Measurements from ENCODE around the gene MRPL54. TPM values are rescaled to one million over a fixed set of nuclear protein-coding genes. Genes with fewer than 3 reads are reported as not detected.

Gene MRPL54
- polyA plus RNA-seq, 1 donor (not counting 4 experiments of a cell fraction or from before 2014, with no cell fraction given) = 27.0 TPM

- Histone ChIP-seq H2AFZ (ENCODE audit: control insufficient read depth, low read length) (no peak overlapping the region), H3K27ac (ENCODE audit: control insufficient read depth, insufficient read depth, low read length) (no peak overlapping the region), H3K4me3 (ENCODE audit: control insufficient read depth in 2 of 3, extremely low read depth in 1 of 3, insufficient read depth in 2 of 3, low read depth in 1 of 3, low read length in 3 of 3) (peak overlapping the region in 1 of 3 experiments; percentile 12), H3K79me2 (ENCODE audit: control insufficient read depth, insufficient read depth, low read length) (no peaks in the 10 kb centered on the region), H3K9me1 (ENCODE audit: control insufficient read depth, extremely low read depth, insufficient read depth, low read length) (no peaks in the 10 kb centered on the region), H3K27me3 (ENCODE audit: control insufficient read depth, extremely low read depth, insufficient read depth, low read length) (peaks cover 42% of the 10 kb centered on the region), H3K9me3 (ENCODE audit: control insufficient read depth, low read depth, low read length) (peaks cover 6% of the 10 kb centered on the region), H4K20me1 (ENCODE audit: control insufficient read depth, extremely low read depth, insufficient read depth, low read length) (no peaks in the 10 kb centered on the region), H3K36me3 (ENCODE audit: control insufficient read depth in 2 of 2, extremely low read depth in 1 of 2, insufficient read depth in 2 of 2, low read length in 2 of 2) (no peaks in the 10 kb centered on the region), H3K4me2 (ENCODE audit: control insufficient read depth, extremely low read depth, insufficient read depth, low read depth, low read length) (no peak overlapping the region), H3K9ac (ENCODE audit: control insufficient read depth, extremely low read depth, insufficient read depth, low read length) (no peak overlapping the region), H3K4me1 (ENCODE audit: control insufficient read depth, extremely low read depth, insufficient read depth, low read length) (no peaks in the 10 kb centered on the region)
- FAIRE-seq (no peak), DNase-seq (ENCODE audit: low read depth, low spot score) (no peak)
- TF ChIP-seq CTCF (optimal IDR thresholded peaks at IDR 0.05 in 1 of 3, IDR thresholded peaks at IDR 0.05 in 1 of 3, conservative IDR thresholded peaks at IDR 0.05 in 1 of 3; ENCODE audit: extremely low read depth in 1 of 3, insufficient read depth in 2 of 3, low read length in 3 of 3) (no peak), EZH2 (IDR thresholded peaks at IDR 0.05; ENCODE audit: low read length) (no peak)
- dilution Hi-C loops (cut with MboI; ENCODE audit: extremely low pct_ligation_motif_present, low sequenced_read_pairs) = no loop called here
Measured at GRCh38 chr19:3785451-3785937, 23.0 kb downstream of the MRPL54 start.

DNA sequence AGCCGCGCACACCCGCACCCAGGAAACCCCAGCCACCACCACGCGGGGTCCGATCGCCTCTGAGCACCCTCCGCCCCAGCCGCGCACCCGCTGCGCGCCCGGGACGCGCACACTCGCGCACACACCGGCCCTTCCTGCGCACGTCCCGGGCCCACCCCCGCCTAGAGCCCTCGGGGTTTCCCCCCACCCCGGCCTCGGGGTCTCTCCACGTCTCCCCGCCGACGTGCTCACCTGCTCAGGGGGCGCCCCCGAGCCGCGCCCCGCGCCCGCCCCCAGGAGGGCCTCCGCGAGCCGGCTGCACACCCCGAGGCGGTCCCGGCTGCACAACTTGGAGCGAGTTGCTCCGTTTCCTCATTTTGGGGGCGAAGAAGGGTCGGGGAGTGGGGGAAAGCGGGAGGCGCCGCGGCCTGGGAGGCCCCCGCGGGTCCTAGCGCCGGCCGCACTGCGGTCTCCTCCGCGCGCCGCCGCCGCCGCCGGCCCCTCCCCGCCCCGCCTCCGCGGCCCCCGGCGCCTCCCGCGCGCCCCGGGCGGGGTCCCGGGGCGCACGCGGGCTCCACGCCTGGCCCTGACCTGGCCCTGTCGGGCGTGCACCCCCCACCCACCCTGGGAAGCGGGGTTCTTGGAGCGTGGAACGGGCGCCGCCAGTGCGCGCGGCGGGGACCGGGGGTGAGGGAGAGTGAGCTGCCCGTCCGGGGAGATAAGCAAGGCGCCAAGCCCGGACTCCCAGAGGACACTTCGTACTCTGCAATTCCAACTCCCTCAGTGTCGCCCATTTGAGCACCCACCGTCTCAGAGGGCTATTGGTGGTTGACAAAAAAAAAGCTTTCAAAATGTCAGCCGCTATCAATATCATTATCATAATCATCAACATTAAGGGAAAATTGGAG lies 23.7 kb downstream of the MRPL54 start, which contains the start of gene MATK:
Gene MATK, minus strand, starts transcription at position 444 of the 887 bp plus-strand sequence. CDS start 1,246 bp downstream, outside the sequence.
- no peak within 1 kb of the TSS for H2AFZ ChIP-seq (ENCODE audit: control insufficient read depth, low read length)
- no peak within 1 kb of the TSS for H3K4me2 ChIP-seq (ENCODE audit: control insufficient read depth, extremely low read depth, insufficient read depth, low read depth, low read length)
- DNase-seq (ENCODE audit: low read depth, low spot score) = no peak
- no peaks in the 10 kb centered on the region for H3K79me2 ChIP-seq (ENCODE audit: control insufficient read depth, insufficient read depth, low read length)
- peak within 1 kb of the TSS in 1 of 3 experiments; percentile 12 for H3K4me3 ChIP-seq (ENCODE audit: control insufficient read depth in 2 of 3, extremely low read depth in 1 of 3, insufficient read depth in 2 of 3, low read depth in 1 of 3, low read length in 3 of 3)
- peaks cover 45% of the 10 kb centered on the region for H3K27me3 ChIP-seq (ENCODE audit: control insufficient read depth, extremely low read depth, insufficient read depth, low read length)
- H3K4me1 ChIP-seq (ENCODE audit: control insufficient read depth, extremely low read depth, insufficient read depth, low read length) = no peaks in the 10 kb centered on the region
- FAIRE-seq = no peak
- no peak for TF ChIP-seq CTCF (optimal IDR thresholded peaks at IDR 0.05 in 1 of 3, IDR thresholded peaks at IDR 0.05 in 1 of 3, conservative IDR thresholded peaks at IDR 0.05 in 1 of 3; ENCODE audit: extremely low read depth in 1 of 3, insufficient read depth in 2 of 3, low read length in 3 of 3)
- TF ChIP-seq EZH2 (IDR thresholded peaks at IDR 0.05; ENCODE audit: low read length) = peak; percentile 38
- no peak within 1 kb of the TSS for H3K27ac ChIP-seq (ENCODE audit: control insufficient read depth, insufficient read depth, low read length)
- peaks cover 6% of the 10 kb centered on the region for H3K9me3 ChIP-seq (ENCODE audit: control insufficient read depth, low read depth, low read length)
- no peaks in the 10 kb centered on the region for H3K9me1 ChIP-seq (ENCODE audit: control insufficient read depth, extremely low read depth, insufficient read depth, low read length)
- no peaks in the 10 kb centered on the region for H3K36me3 ChIP-seq (ENCODE audit: control insufficient read depth in 2 of 2, extremely low read depth in 1 of 2, insufficient read depth in 2 of 2, low read length in 2 of 2)
- dilution Hi-C loops (cut with MboI; ENCODE audit: extremely low pct_ligation_motif_present, low sequenced_read_pairs) = no loop called here
- no peaks in the 10 kb centered on the region for H4K20me1 ChIP-seq (ENCODE audit: control insufficient read depth, extremely low read depth, insufficient read depth, low read length)
- H3K9ac ChIP-seq (ENCODE audit: control insufficient read depth, extremely low read depth, insufficient read depth, low read length) = no peak within 1 kb of the TSS

Measured in keratinocyte (primary cell).